ENCODE measurements around the gene CPNE1.
A peak's percentile ranks its signal among the peaks of the same experiment; 100 is the strongest.

Gene CPNE1

GRCh38 chr20:35652641-35653429, 11.9 kb downstream of the CPNE1 start:
- no peak for DNase-seq

- DNase-seq: no peak
Measured at GRCh38 chr20:35651958-35652357, 12.7 kb downstream of the CPNE1 start.

- no peak for DNase-seq
Measured at GRCh38 chr20:35650632-35651031, 14.1 kb downstream of the CPNE1 start.

- DNase-seq: no peak
Measured at GRCh38 chr20:35648836-35649235, 15.9 kb downstream of the CPNE1 start.

DNA sequence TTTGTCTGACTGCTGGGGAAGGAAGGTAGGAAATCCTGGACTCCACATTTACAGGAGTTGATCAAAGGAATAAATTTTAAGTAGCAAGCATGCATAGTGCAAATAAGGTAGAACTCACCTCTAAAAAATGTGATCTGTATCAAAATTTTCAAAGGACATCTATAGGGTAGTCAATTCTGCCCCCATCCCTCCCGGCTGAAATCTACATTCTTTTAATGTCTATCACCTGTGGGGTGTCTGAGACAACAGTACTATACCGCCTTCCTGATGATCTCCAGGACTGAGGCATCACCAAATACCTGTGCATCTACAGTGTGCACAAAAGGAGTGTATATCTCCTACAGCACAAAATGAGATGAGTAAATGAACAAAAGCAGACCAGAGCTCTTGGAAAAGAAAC, 19.9 kb downstream of the CPNE1 start:
- DNase-seq: no peak

GRCh38 chr20:35643045-35643444, 21.7 kb downstream of the CPNE1 start:
- DNase-seq: no peak

DNA sequence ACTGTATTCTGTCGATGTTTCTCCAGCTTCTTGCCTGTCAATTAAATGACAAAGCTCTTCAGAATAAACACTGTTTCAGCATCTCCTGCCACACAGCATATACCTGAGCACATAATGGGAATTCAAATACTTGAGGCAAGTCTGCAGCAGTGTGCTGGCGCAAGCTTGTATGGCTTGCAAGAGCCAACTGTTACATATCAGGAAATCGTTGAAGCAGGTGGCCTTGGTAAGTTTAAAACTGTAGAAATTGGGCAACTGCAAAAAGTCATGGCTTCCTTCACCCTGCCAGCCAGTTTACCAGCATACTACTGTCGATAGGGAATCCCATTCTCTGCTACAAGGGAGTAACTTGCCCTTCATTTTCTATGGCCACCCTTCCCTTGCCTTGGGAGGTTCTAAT, 23.0 kb downstream of the CPNE1 start:
- no peak for DNase-seq

DNA sequence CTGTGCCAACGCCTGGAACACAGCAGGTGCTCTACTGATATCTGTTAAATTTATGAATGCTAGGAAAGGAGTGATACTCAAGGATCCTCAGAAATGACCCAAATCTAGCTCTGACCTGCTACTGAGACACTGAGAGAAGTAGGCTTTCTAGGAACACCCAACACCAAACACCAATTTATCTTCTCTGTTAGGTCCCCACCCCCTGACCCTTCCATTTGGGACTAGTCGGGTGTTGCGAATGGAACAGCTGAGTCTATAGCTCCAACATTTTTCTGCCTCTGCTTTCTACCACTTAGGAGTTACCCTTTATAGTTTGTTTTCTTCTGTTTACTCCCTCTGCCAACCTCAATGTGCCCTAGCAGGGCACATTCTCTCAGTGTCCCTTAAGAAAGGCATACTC, 24.0 kb downstream of the CPNE1 start:
- no peak for DNase-seq

GRCh38 chr20:35638751-35639150, 25.9 kb downstream of the CPNE1 start:
- DNase-seq: no peak

- no peak for DNase-seq
Measured at GRCh38 chr20:35637276-35637675, 27.4 kb downstream of the CPNE1 start.

GRCh38 chr20:35636095-35636494, 28.6 kb downstream of the CPNE1 start:
- no peak for DNase-seq

- DNase-seq: no peak
Measured at GRCh38 chr20:35635652-35636051, 29.0 kb downstream of the CPNE1 start.

DNA sequence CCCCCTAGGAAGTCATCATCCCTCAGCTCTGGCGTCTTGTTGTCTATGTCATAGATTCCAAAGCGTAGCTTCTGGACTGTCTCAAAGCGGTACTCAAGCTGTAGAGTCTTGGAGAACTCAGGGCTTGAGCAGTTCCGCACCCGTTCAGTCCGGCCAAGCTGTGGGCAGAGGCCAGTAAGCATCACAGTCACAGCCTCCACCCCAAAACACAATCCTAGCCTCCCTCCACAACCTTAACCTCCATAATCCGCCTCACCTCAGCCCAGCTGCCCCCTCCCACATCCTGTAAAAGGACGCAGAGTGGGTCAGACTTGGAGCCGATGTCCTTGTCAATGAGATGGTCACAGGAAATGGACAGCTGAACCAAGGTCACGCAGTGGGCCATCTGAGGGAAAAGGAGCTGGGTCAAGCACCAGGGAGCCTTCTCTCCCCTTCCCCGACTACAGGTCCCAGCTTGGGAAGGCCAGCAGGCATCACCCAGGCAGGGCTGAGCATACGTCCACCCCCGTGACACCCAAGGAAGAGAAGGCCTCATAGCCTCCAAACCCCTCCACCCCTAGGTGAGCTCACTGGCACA, 32.1 kb downstream of the CPNE1 start:
- no peak for DNase-seq

- DNase-seq: no peak
Measured at GRCh38 chr20:35630636-35631035, 34.1 kb downstream of the CPNE1 start.

DNA sequence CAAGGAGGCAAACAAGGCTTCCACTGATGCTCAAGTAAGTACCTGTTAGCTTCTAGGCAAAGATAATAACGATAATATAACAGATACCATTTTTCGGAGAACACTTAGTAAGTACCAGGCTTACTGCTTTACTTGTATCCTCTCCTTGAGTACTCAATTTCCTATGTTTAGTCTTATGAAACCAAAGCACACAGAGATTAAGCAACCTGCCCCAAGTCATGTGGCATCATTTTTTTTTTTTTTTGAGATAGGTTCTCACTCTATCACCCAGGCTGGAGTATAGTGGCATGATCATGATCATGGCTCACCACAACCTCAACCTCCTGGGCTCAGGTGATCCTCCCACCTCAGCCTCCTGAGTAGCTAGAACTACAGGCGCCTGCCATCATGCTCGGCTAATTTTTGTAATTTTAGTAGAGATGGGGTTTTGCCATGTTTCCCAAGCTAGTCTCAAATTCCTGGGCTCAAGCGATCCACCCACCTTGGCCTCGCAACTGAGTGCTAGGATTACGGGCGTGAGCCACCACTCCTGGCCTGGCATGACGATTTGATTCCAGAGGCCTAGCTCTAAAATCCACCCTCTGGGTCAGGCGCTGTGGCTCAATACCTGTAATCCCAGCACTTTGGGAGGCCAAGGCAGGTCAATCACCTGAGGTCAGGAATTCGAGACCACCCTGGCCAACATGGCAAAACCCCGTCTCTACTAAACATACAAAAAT, 35.1 kb downstream of the CPNE1 start:
- DNase-seq: no peak

DNA sequence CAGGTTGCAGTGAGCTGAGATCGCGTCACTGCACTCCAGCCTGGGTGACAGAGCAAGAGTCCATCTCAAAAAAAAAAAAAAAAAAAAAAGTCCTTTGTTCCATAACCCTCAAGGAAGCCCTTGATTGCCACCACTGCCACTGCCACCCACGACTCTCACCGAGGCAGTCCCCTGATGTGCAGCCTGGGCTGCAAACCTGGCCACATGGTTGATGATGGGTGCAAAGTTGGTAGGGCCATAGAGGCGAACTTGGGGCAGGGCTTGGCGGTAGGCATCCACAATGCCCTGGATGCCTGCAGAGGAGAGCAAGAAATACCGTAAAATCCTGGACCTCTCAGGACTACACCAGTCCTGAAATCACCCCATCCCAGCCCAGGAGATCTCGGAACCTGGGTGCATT, 37.6 kb downstream of the CPNE1 start:
- DNase-seq: no peak

DNA sequence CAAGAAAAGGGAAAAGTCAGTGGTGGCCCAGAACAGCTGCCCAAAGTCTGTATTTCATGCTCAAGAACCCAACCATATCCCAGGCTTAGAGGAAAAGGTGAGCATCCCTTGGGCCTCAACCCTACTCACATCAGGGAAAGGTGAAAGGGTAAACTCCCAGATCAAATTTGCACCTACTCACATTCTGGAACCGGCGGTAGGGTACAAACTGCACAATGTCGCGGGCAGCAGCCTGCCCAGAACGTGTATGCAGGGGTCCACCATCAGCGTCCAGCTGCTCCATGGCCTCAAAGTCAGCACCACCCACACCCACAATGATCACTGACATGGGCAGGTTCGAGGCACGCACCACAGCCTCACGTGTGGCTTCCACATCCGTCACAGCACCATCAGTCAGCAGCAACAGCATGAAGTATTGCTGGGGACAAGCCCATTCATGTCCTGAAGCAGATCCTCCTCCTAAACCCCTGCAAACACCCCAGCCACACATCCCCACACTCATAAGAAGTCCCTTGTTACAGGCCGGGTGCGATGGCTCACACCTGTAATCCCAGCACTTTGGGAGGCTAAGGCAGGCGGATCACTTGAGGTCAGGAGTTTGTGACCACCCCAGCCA, 38.2 kb downstream of the CPNE1 start:
- DNase-seq: no peak

GRCh38 chr20:35625584-35626385, 38.9 kb downstream of the CPNE1 start:
- DNase-seq: no peak

- no peak for DNase-seq
Measured at GRCh38 chr20:35621560-35621946, 43.1 kb downstream of the CPNE1 start.

DNA sequence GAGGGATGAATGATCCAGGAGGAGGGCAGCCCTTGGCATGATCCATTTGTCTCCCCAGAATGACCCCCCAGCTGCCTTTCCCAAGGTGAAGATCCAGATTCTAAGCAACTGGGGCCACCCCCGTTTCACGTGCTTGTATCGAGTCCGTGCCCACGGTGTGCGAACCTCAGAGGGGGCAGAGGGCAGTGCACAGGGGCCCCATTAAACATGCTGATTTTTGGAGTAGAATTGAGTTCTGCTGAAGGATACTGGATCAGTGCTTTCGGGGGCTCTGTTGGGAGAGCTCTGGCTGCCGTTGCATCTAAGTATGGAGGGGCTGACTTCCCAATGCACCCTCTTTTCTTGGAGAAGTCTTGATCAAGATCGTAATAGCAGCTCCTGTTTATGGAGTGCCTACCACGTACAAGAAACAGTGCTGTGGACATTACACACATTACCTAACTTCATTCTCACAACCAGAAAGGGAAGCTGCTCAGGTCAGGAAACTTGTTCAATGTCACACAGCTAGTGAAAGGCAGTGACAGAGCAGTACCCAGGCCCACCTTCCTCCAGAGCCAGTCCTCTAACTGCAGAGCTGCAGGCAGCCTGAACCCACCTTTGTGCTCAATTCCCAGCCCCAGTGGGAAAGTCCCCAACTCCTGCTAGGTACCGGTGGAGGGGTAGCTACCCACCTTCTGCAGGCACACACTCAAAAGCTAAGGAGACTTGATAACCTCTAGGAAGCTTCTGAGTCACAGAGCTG, 43.7 kb downstream of the CPNE1 start:
- DNase-seq: no peak

GRCh38 chr20:35619196-35620095, 45.3 kb downstream of the CPNE1 start:
- peak; percentile 79 for DNase-seq

Data from CD4-positive, alpha-beta T cell treated with Interleukin-17A for 1 hour (primary cell).